ENCODE measurements around the gene MRPL1. TPM values are rescaled to one million over a fixed set of nuclear protein-coding genes. Genes with fewer than 3 reads are reported as not detected.
A peak's percentile ranks its signal among the peaks of the same experiment; 100 is the strongest.

Gene MRPL1
- total RNA-seq, 1 donor from 2014 or later: 31.7 TPM

DNA sequence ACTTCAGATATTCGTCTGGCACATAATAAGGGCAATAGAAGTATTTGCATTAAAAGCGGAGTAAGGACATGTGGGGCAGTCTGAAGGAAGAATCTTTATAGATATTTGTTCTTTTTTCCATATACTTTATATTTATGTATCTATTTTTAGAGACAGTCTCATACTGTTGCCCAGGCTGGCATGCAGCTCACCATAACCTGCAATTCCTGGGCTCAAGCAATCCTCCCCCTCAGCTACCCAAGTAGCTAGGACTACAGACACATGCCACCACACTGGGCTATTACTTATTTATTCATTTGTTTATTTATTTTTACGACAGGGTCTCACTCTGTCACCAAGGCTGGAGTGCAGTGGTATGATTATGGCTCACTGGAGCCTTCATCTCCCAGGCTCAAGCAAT is 16.7 kb upstream of the MRPL1 start:
- intact Hi-C loops (cut with micrococcal nuclease): no loop called here
- Mint-ChIP-seq H3K9me3 (no peaks in the 10 kb centered on the region), H3K27me3 (no peaks in the 10 kb centered on the region), H3K4me3 (no peak overlapping the region), H3K4me1 (no peaks in the 10 kb centered on the region), H3K27ac (no peak overlapping the region), H3K36me3 (ENCODE audit: low read depth) (no peaks in the 10 kb centered on the region)
- ChIA-PET POLR2A (no interaction called here), CTCF (no interaction called here)
- TF ChIP-seq, protein P1, sequence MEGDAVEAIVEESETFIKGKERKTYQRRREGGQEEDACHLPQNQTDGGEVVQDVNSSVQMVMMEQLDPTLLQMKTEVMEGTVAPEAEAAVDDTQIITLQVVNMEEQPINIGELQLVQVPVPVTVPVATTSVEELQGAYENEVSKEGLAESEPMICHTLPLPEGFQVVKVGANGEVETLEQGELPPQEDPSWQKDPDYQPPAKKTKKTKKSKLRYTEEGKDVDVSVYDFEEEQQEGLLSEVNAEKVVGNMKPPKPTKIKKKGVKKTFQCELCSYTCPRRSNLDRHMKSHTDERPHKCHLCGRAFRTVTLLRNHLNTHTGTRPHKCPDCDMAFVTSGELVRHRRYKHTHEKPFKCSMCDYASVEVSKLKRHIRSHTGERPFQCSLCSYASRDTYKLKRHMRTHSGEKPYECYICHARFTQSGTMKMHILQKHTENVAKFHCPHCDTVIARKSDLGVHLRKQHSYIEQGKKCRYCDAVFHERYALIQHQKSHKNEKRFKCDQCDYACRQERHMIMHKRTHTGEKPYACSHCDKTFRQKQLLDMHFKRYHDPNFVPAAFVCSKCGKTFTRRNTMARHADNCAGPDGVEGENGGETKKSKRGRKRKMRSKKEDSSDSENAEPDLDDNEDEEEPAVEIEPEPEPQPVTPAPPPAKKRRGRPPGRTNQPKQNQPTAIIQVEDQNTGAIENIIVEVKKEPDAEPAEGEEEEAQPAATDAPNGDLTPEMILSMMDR (IDR thresholded peaks at IDR 0.05): no peak
- ATAC-seq (ENCODE audit: low read depth): no peak
- no peak for DNase-seq

DNA sequence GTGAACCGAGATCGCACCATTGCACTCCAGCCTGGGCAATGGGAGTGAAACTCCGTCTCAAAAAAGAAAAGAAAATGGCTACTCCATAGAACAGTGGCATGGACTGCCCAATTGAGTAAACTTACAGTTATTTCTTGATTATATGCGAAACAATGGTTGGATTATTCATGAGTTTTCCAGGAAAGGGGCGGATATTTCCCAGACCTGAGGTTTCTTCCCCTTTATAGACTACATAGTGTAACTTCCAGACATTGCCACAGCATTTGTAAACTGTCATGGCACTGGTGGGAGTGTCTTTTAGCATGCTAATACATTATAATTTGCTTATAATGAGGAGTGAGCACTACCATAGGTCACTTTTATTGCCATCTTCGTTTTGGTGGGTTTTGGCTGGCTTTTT is 14.1 kb upstream of the MRPL1 start:
- POLR2A ChIA-PET: interaction anchor here (1.0 kb wide), 1 partner anchor 28 kb away, joined by 5 read pairs; no protein-coding TSS in a partner anchor
- Mint-ChIP-seq H3K27ac (no peak overlapping the region), H3K4me3 (no peak overlapping the region), H3K9me3 (no peaks in the 10 kb centered on the region), H3K4me1 (peaks cover 13% of the 10 kb centered on the region), H3K27me3 (no peaks in the 10 kb centered on the region), H3K36me3 (ENCODE audit: low read depth) (no peaks in the 10 kb centered on the region)
- DNase-seq (no peak), ATAC-seq (ENCODE audit: low read depth) (no peak)
- CTCF ChIA-PET: no interaction called here
- TF ChIP-seq, protein P1 (IDR thresholded peaks at IDR 0.05): no peak
- intact Hi-C loops (cut with micrococcal nuclease): no loop called here

DNA sequence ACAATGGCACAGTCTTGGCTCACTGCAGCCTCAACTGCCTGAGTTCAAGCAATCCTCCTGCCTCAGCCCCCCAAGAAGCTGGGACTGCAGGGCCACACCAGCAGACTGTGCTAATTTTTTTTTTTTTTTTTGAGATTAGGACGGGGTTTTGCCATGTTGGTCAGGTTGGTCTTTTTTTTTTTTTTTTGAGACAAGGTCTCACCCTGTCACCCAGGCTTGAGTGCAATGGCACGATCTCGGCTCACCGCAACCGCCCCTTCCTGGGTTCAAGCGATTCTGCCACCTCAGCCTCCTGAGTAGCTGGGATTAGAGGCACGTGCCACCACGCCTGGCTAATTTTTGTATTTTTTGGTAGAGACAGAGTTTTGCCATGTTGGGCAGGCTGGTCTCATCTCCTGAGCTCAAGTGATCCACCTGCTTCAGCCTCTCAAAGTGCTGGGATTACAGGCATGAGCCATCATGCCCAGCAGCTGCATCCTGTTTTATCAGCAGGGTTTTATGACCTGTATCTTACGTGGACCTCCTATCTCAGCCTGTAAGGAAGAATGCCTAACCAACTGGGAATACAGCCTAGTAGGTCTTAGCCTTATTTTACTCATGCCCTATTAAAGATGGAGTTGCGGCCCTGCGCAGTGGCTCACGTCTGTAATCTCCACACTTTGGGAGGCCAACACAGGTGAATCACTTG is 13.2 kb upstream of the MRPL1 start:
- ChIA-PET POLR2A (interaction anchor here (1.0 to 1.4 kb wide), 2 partner anchors 13 to 29 kb away, joined by 5 to 6 read pairs; partner anchors contain the start of gene MRPL1), CTCF (no interaction called here)
- TF ChIP-seq, protein P1 (IDR thresholded peaks at IDR 0.05): no peak
- H3K27me3 Mint-ChIP-seq: no peaks in the 10 kb centered on the region
- intact Hi-C loops (cut with micrococcal nuclease): no loop called here
- H3K4me1 Mint-ChIP-seq: peaks cover 22% of the 10 kb centered on the region
- H3K9me3 Mint-ChIP-seq: no peaks in the 10 kb centered on the region
- no peaks in the 10 kb centered on the region for H3K36me3 Mint-ChIP-seq (ENCODE audit: low read depth)
- no peak overlapping the region for H3K27ac Mint-ChIP-seq
- DNase-seq: no peak
- ATAC-seq (ENCODE audit: low read depth): no peak
- no peak overlapping the region for H3K4me3 Mint-ChIP-seq

DNA sequence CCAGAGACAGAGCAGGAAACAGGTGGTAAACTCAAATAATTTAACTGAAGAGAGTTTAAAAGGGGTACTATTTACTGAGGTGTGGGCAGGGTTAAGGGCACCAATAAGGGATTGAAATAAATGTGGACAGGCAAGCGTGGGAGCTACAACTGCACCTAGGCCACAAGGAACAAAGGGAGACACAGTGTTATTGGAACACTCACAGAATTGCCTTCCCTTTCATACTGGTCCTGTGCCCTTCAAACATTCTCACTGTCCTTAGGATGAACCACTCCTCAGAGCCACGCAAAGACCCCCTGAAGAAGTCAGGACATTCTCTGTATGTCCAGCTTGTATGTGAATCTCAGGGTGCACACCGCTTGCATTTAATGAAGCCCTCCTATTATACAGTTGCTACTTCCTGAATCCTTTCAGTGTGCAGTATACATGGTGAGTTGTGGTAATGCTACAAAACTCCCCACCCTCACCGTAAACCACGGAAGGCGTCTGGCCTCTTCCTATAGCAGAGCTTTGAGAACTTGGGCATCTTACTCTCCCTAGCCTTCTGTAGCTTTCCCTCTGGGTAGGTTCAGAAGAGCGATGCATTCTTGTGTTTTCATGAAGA is 9.6 kb upstream of the MRPL1 start:
- intact Hi-C loops (cut with micrococcal nuclease): loop anchor here (1.0 to 2.0 kb wide), 2 partner anchors 9 to 32 kb away; partner anchors contain the start of gene MRPL1
- CTCF ChIA-PET: interaction anchor here (1.1 to 2.6 kb wide), 2 partner anchors 9 to 33 kb away, joined by 5 to 11 read pairs; partner anchors contain the start of gene MRPL1
- Mint-ChIP-seq H3K36me3 (ENCODE audit: low read depth) (no peaks in the 10 kb centered on the region), H3K4me3 (peak overlapping the region; percentile 73), H3K27me3 (no peaks in the 10 kb centered on the region), H3K9me3 (no peaks in the 10 kb centered on the region), H3K27ac (peak overlapping the region; percentile 91), H3K4me1 (peaks cover 46% of the 10 kb centered on the region)
- DNase-seq: peak; percentile 29
- TF ChIP-seq, protein P1 (IDR thresholded peaks at IDR 0.05): no peak
- POLR2A ChIA-PET: interaction anchor here (0.6 to 3.7 kb wide), 7 partner anchors 9 to 81 kb away, joined by 3 to 54 read pairs (median 9); partner anchors contain the start of genes CNOT6L and MRPL1
- ATAC-seq (ENCODE audit: low read depth): peak; percentile 99

DNA sequence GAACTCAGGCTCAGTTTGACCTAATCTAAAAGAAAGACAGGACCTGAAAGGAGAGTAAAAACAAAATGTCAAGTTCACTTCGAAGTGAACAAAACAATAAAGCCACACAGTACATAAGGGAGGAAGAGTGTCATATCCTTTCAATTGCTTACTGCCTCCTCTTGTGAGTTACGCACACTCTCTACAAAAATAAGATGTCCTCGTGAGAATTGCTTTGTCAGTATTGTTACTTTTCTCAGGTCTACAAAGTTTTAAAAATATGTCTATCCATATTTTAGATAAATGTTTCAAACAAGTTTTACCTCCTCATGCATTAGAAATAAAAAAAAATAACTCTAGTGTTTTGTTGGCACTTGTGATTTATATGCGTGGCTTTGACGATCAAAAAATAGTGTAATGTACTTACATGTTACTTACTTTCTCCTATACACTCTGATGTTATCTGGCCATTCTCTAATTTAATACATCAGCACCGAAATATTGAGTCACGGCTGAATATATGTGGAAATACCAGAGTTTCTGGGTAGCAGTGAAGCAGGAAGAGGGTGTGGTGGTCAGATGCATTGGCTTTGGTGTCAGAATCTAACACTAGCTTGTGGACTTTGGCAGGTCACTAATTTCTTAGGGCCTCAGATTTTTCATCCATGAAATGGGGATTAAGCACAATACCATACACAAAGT is 8.1 kb upstream of the MRPL1 start:
- ATAC-seq (ENCODE audit: low read depth) (no peak), DNase-seq (no peak)
- Mint-ChIP-seq H3K9me3 (no peaks in the 10 kb centered on the region), H3K4me1 (peaks cover 50% of the 10 kb centered on the region), H3K27ac (peak overlapping the region; percentile 91), H3K27me3 (no peaks in the 10 kb centered on the region), H3K36me3 (ENCODE audit: low read depth) (no peaks in the 10 kb centered on the region), H3K4me3 (peak overlapping the region; percentile 29)
- CTCF ChIA-PET: no interaction called here
- intact Hi-C loops (cut with micrococcal nuclease): no loop called here
- TF ChIP-seq, protein P1 (IDR thresholded peaks at IDR 0.05): no peak
- POLR2A ChIA-PET: interaction anchor here (0.6 to 3.7 kb wide), 4 partner anchors 8 to 36 kb away, joined by 3 to 54 read pairs (median 34); partner anchors contain the start of gene MRPL1
